Hematopoietic multipotent progenitor cell (in vitro differentiated cells): ENCODE data around the gene ZBTB44. TPM values are rescaled to one million over a fixed set of nuclear protein-coding genes. Genes with fewer than 3 reads are reported as not detected.
"Not testable (repeated sequence)": the region's sequence is repeated elsewhere in the genome, so short reads cannot be mapped to it uniquely, and the experiment has no call there.

Experiments
- DNase-seq, 3 donors: peaks; one replicate each; pipeline ENCODE4 v3.0.0-alpha.2; 2011 to 2015; ENCODE audit warnings: low read depth in 2 of 3, low spot score in 2 of 3
- total RNA-seq: library from RNA; depleted of rRNA; stranded (reverse); fragments of >200 nt; gene quantifications from one replicate; pipeline ENCODE4 v1.2.3, GENCODE V29; 2012

ZBTB44 gene
- total RNA-seq, 1 donor, result 62.5 TPM

GRCh38 chr11:130202009-130202817, 112.5 kb downstream of the ZBTB44 start:
- no peak for DNase-seq

- DNase-seq, result no peak
Measured at GRCh38 chr11:130201026-130201425, 113.7 kb downstream of the ZBTB44 start.

GRCh38 chr11:130199792-130200191, 114.9 kb downstream of the ZBTB44 start:
- no peak for DNase-seq

- no peak for DNase-seq
Measured at GRCh38 chr11:130198964-130199363, 115.8 kb downstream of the ZBTB44 start.

- no peak for DNase-seq
Measured at GRCh38 chr11:130198292-130198691, 116.4 kb downstream of the ZBTB44 start.

- no peak for DNase-seq
Measured at GRCh38 chr11:130197386-130198035, 117.2 kb downstream of the ZBTB44 start.

- DNase-seq, result no peak
Measured at GRCh38 chr11:130194241-130195023, 120.3 kb downstream of the ZBTB44 start.

GRCh38 chr11:130193551-130193950, 121.2 kb downstream of the ZBTB44 start:
- DNase-seq, result not testable (repeated sequence)

- DNase-seq, result no peak
Measured at GRCh38 chr11:130192845-130193267, 121.9 kb downstream of the ZBTB44 start.

- DNase-seq, result no peak
Measured at GRCh38 chr11:130191896-130192295, 122.8 kb downstream of the ZBTB44 start.

- DNase-seq, result no peak
Measured at GRCh38 chr11:130190371-130190881, 124.3 kb downstream of the ZBTB44 start.

GRCh38 chr11:130189492-130190210, 125.1 kb downstream of the ZBTB44 start:
- no peak for DNase-seq

- no peak for DNase-seq
Measured at GRCh38 chr11:130188585-130189347, 126.0 kb downstream of the ZBTB44 start.

- no peak for DNase-seq
Measured at GRCh38 chr11:130188047-130188446, 126.7 kb downstream of the ZBTB44 start.

GRCh38 chr11:130187096-130187495, 127.6 kb downstream of the ZBTB44 start:
- DNase-seq, result no peak

- DNase-seq, result no peak
Measured at GRCh38 chr11:130183878-130184610, 130.7 kb downstream of the ZBTB44 start.

- DNase-seq, result no peak
Measured at GRCh38 chr11:130181295-130182272, 133.1 kb downstream of the ZBTB44 start.

- no peak for DNase-seq
Measured at GRCh38 chr11:130180896-130181294, 133.8 kb downstream of the ZBTB44 start.
